ENCODE data around the gene L3MBTL2.
"Not testable (repeated sequence)": the region's sequence is repeated elsewhere in the genome, so short reads cannot be mapped to it uniquely, and the experiment has no call there.

DNA sequence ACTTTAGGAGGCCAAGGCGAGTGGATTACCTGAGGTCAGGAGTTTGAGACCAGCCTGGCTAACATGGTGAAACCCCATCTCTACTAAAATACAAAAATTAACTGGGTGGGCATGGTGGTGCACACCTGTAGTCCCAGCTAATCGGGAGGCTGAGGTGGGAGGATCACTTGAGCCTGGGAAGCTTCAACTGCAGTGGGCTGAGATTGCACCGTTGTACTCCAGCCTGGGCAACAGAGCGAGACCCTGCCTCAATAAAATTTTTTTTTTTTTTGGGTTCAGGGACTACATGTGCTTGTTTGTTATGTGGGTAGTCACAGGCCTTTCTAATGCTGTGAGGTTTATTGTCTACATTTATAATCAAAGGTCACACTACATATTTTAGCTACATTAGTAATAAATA is 54.6 kb downstream of the L3MBTL2 start:
- TF ChIP-seq EZH2 (IDR thresholded peaks at IDR 0.05) = not testable (repeated sequence)
- TF ChIP-seq, protein P1, sequence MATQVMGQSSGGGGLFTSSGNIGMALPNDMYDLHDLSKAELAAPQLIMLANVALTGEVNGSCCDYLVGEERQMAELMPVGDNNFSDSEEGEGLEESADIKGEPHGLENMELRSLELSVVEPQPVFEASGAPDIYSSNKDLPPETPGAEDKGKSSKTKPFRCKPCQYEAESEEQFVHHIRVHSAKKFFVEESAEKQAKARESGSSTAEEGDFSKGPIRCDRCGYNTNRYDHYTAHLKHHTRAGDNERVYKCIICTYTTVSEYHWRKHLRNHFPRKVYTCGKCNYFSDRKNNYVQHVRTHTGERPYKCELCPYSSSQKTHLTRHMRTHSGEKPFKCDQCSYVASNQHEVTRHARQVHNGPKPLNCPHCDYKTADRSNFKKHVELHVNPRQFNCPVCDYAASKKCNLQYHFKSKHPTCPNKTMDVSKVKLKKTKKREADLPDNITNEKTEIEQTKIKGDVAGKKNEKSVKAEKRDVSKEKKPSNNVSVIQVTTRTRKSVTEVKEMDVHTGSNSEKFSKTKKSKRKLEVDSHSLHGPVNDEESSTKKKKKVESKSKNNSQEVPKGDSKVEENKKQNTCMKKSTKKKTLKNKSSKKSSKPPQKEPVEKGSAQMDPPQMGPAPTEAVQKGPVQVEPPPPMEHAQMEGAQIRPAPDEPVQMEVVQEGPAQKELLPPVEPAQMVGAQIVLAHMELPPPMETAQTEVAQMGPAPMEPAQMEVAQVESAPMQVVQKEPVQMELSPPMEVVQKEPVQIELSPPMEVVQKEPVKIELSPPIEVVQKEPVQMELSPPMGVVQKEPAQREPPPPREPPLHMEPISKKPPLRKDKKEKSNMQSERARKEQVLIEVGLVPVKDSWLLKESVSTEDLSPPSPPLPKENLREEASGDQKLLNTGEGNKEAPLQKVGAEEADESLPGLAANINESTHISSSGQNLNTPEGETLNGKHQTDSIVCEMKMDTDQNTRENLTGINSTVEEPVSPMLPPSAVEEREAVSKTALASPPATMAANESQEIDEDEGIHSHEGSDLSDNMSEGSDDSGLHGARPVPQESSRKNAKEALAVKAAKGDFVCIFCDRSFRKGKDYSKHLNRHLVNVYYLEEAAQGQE (IDR thresholded peaks at IDR 0.05; ENCODE audit: low read depth) = not testable (repeated sequence)

Measured in HCT116 (cell line).